Activated CD4-positive, alpha-beta T cell treated with anti-CD3 and anti-CD28 coated beads, Interleukin-2, amount 10 ng/mL, durations not matched to agents 7 days and 5 days (primary cell): ENCODE measurements around the gene PTPN3. TPM values are rescaled to one million over a fixed set of nuclear protein-coding genes. Genes with fewer than 3 reads are reported as not detected.
"Not testable (repeated sequence)": the region's sequence is repeated elsewhere in the genome, so short reads cannot be mapped to it uniquely, and the experiment has no call there.

Experiments used
- CTCF ChIA-PET: fragments of 350-600 bp; sonication (Branson Sonifier 250); formaldehyde crosslinking; loops from one replicate; lab custom pipeline; 2021; ENCODE audit warnings: antibody characterized with exemption; lab: Charles Lee
- POLR2A ChIA-PET: fragments of 350-600 bp; sonication (Branson Sonifier 250); formaldehyde crosslinking; loops from one replicate; lab custom pipeline; 2021; ENCODE audit warnings: antibody characterized with exemption; lab: Charles Lee
- DNase-seq: peaks from one replicate; pipeline ENCODE4 v3.0.0-alpha.2; 2020
- H3K27ac Mint-ChIP-seq: one replicate; pipeline ENCODE4 v1.8.0; 2021; ENCODE audit warnings: mild to moderate bottlenecking, moderate library complexity, mixed read lengths
- H3K27me3 Mint-ChIP-seq: one replicate; pipeline ENCODE4 v1.8.0; 2021; ENCODE audit warnings: mixed read lengths
- H3K36me3 Mint-ChIP-seq: one replicate; pipeline ENCODE4 v1.8.0; 2021; ENCODE audit warnings: low read depth, mixed read lengths
- H3K4me1 Mint-ChIP-seq: one replicate; pipeline ENCODE4 v1.8.0; 2021; ENCODE audit warnings: mixed read lengths
- H3K4me3 Mint-ChIP-seq: one replicate; pipeline ENCODE4 v1.8.0; 2021; ENCODE audit warnings: mild to moderate bottlenecking, moderate library complexity, mixed read lengths
- H3K9me3 Mint-ChIP-seq: one replicate; pipeline ENCODE4 v1.8.0; 2021; ENCODE audit warnings: mixed read lengths
- total RNA-seq, 2 experiments: library from RNA; stranded (reverse); gene quantifications; one replicate each; pipeline ENCODE4 v1.2.3, GENCODE V29; 2021

PTPN3 gene
- total RNA-seq, 2 experiments from 2014 or later = not detected

GRCh38 chr9:109382585-109382984, 115.5 kb downstream of the PTPN3 start:
- Mint-ChIP-seq H3K9me3 (no peaks in the 10 kb centered on the region), H3K4me1 (no peaks in the 10 kb centered on the region), H3K4me3 (no peak overlapping the region), H3K36me3 (no peaks in the 10 kb centered on the region), H3K27ac (no peak overlapping the region), H3K27me3 (peaks cover 9% of the 10 kb centered on the region)
- ChIA-PET POLR2A (no interaction called here), CTCF (no interaction called here)
- DNase-seq = no peak

DNA sequence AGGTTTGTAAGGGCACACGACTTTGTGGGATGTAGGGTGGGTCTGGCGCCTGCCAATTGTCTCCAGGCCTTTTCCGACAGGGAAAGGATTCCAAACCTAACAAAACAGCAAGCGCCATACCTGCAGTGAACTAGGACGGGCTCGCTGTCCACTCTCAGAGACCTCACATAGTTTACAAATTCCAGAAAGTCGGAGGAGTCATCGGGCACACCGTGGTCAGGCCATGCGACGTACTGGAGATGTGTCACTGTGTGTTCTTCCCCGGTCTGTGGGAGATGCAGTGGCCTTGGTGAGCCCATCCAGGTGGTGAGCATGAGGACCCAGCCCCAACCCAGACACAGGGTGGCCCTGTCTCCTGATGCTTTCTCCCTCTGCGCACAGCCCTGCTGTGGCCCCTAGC, 115.9 kb downstream of the PTPN3 start:
- DNase-seq = no peak
- ChIA-PET CTCF (no interaction called here), POLR2A (no interaction called here)
- Mint-ChIP-seq H3K9me3 (no peaks in the 10 kb centered on the region), H3K27ac (no peak overlapping the region), H3K27me3 (peaks cover 9% of the 10 kb centered on the region), H3K36me3 (no peaks in the 10 kb centered on the region), H3K4me1 (no peaks in the 10 kb centered on the region), H3K4me3 (no peak overlapping the region)

DNA sequence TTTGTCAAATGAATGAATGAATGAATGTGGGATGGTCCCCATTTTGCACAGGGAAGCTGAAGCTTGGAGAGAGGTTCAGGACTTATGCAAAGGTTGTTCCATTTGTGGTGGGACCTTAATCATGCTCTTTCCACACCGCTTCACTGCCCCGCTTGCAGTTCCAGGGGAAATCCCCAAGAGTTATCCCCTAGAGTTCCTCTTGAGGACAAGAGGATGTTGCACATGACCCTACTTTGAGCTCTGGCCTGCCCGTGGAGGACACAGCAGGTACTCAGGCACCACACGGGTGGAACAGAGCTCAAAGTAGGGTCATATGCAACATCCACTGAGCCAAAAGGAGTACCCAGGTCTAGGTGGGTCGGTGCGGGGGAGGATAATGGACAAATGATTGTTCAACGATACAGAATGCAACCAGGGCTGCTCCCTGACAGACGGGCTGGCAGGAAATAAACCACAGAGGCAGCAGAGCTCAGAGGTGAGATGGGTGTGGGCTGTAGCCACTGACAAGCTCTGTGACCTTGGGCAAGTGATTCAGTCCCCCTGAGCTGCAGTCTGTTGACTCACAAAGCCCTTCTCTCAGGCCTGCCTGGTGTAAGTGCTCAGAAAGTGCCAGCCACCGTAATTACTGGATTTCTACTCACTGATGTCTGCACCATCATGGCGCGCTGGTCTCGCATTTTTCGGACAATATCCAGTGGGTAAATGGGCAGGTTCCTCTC, 116.9 kb downstream of the PTPN3 start:
- Mint-ChIP-seq H3K27ac (no peak overlapping the region), H3K36me3 (no peaks in the 10 kb centered on the region), H3K4me3 (no peak overlapping the region), H3K9me3 (no peaks in the 10 kb centered on the region), H3K4me1 (no peaks in the 10 kb centered on the region), H3K27me3 (peaks cover 3% of the 10 kb centered on the region)
- DNase-seq = no peak
- POLR2A ChIA-PET = no interaction called here
- CTCF ChIA-PET = no interaction called here

GRCh38 chr9:109379513-109379912, 118.6 kb downstream of the PTPN3 start:
- Mint-ChIP-seq H3K27me3 (no peaks in the 10 kb centered on the region), H3K9me3 (no peaks in the 10 kb centered on the region), H3K4me1 (no peaks in the 10 kb centered on the region), H3K4me3 (no peak overlapping the region), H3K27ac (no peak overlapping the region), H3K36me3 (no peaks in the 10 kb centered on the region)
- DNase-seq = no peak
- ChIA-PET CTCF (no interaction called here), POLR2A (no interaction called here)

DNA sequence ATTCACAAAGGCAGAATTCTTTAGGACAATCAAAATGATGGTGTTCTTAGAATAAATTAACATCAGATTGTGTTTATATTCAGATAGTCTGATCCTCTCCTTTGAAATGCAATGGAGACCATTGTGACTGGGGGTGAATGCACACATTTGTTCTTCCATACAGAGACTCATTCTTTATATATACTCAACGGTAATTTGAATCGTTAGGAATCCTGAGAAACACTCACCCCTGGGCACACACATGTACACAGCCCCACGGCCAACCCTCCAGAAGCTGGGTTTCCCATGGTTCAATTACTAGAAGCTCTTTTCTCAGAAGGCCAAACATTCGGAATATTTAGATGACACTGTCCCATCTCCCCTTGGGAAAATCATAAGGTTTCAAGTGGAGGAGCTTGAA, 119.8 kb downstream of the PTPN3 start:
- H3K4me3 Mint-ChIP-seq = no peak overlapping the region
- H3K27ac Mint-ChIP-seq = no peak overlapping the region
- H3K27me3 Mint-ChIP-seq = no peaks in the 10 kb centered on the region
- H3K36me3 Mint-ChIP-seq = no peaks in the 10 kb centered on the region
- CTCF ChIA-PET = no interaction called here
- POLR2A ChIA-PET = no interaction called here
- no peaks in the 10 kb centered on the region for H3K9me3 Mint-ChIP-seq
- H3K4me1 Mint-ChIP-seq = no peaks in the 10 kb centered on the region
- no peak for DNase-seq

GRCh38 chr9:109372246-109372645, 125.9 kb downstream of the PTPN3 start:
- DNase-seq = no peak
- H3K27ac Mint-ChIP-seq = no peak overlapping the region
- ChIA-PET POLR2A (no interaction called here), CTCF (no interaction called here)
- H3K27me3 Mint-ChIP-seq = peaks cover 3% of the 10 kb centered on the region
- no peak overlapping the region for H3K4me3 Mint-ChIP-seq
- H3K9me3 Mint-ChIP-seq = peaks cover 3% of the 10 kb centered on the region
- no peaks in the 10 kb centered on the region for H3K4me1 Mint-ChIP-seq
- H3K36me3 Mint-ChIP-seq = no peaks in the 10 kb centered on the region

- Mint-ChIP-seq H3K4me1 (no peaks in the 10 kb centered on the region), H3K27ac (no peak overlapping the region), H3K36me3 (no peaks in the 10 kb centered on the region)
These were observed 126.7 kb downstream of the PTPN3 start for GRCh38 chr9:109371374-109371773.

GRCh38 chr9:109369285-109369684, 128.8 kb downstream of the PTPN3 start:
- H3K4me1 Mint-ChIP-seq = no peaks in the 10 kb centered on the region
- ChIA-PET CTCF (no interaction called here), POLR2A (no interaction called here)
- peaks cover 8% of the 10 kb centered on the region for H3K27me3 Mint-ChIP-seq
- DNase-seq = no peak
- H3K27ac Mint-ChIP-seq = no peak overlapping the region
- no peak overlapping the region for H3K4me3 Mint-ChIP-seq
- peaks cover 3% of the 10 kb centered on the region for H3K9me3 Mint-ChIP-seq
- H3K36me3 Mint-ChIP-seq = no peaks in the 10 kb centered on the region

More at GRCh38 chr9:109371374-109371773, 126.7 kb downstream of the PTPN3 start:
- H3K9me3 Mint-ChIP-seq = peaks cover 3% of the 10 kb centered on the region
- no peak overlapping the region for H3K4me3 Mint-ChIP-seq
- peaks cover 3% of the 10 kb centered on the region for H3K27me3 Mint-ChIP-seq
- CTCF ChIA-PET = no interaction called here
- no peak for DNase-seq
- POLR2A ChIA-PET = no interaction called here

DNA sequence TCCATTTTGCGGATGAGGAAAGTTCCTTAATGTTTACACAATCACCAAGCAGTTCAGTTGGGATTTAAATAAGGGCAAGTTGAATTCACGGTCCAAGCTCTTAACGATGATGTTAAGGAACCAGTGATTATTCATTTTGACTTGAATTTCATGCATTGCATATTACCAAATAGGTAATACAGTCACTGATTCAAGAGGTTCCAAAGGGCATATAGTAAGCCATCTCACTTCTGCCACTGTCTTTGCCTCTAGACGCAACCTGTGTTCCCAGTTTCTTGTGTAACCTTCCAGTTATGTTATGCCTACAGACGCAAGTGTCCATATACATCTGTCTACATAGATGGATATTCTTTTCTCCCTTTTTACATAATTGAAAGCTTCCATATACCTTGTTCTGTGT, 137.3 kb downstream of the PTPN3 start:
- H3K4me1 Mint-ChIP-seq = no peaks in the 10 kb centered on the region
- no peaks in the 10 kb centered on the region for H3K9me3 Mint-ChIP-seq
- no peaks in the 10 kb centered on the region for H3K36me3 Mint-ChIP-seq
- POLR2A ChIA-PET = no interaction called here
- CTCF ChIA-PET = no interaction called here
- peaks cover 10% of the 10 kb centered on the region for H3K27me3 Mint-ChIP-seq
- no peak overlapping the region for H3K4me3 Mint-ChIP-seq
- DNase-seq = no peak
- H3K27ac Mint-ChIP-seq = no peak overlapping the region

GRCh38 chr9:109358968-109359603, 139.0 kb downstream of the PTPN3 start:
- H3K27me3 Mint-ChIP-seq, H3K4me3 Mint-ChIP-seq, H3K9me3 Mint-ChIP-seq, H3K36me3 Mint-ChIP-seq, H3K27ac Mint-ChIP-seq, DNase-seq, POLR2A ChIA-PET, H3K4me1 Mint-ChIP-seq: not testable (repeated sequence)
- CTCF ChIA-PET = interaction anchor here (0.6 kb wide), 1 partner anchor 46 kb away, joined by 3 read pairs; no protein-coding TSS in a partner anchor

DNA sequence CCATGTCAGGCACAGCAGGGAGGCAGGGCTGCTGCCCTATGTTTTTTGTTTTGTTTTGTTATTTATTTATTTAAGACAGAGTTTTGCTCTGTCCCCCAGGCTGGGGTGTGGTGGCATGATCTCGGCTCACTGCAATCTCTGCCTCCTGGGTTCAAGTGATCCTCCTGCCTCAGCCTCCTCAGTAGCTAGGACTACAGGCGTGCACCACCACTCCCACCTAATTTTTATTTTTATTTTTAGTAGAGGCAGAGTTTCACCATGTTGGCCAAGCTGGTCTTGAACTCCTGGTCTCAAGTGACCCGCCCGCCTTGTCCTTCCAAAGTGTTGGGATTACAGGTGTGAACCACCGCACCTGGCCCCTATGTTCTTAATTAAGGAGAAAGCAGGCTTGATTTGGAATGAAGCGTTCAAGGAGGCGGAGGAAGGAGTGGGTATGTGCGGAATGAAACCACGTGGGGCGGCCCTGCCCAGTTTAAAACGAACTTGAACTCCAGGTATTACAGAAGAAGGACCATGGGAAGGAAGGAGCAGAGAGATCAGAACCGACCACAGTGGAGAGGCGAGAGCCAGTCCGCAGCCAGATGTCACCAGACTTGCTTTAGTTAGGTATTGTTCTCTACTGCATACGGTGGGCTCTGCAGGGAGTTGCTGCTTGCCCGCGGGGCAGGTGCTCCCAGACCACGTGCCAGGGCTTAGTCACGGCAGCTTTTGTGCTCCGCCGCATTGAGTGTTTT, 142.4 kb downstream of the PTPN3 start:
- H3K36me3 Mint-ChIP-seq = no peaks in the 10 kb centered on the region
- H3K4me3 Mint-ChIP-seq = no peak overlapping the region
- ChIA-PET POLR2A (no interaction called here), CTCF (no interaction called here)
- no peak overlapping the region for H3K27ac Mint-ChIP-seq
- DNase-seq = no peak
- H3K9me3 Mint-ChIP-seq = no peaks in the 10 kb centered on the region
- H3K4me1 Mint-ChIP-seq = no peaks in the 10 kb centered on the region
- peaks cover 2% of the 10 kb centered on the region for H3K27me3 Mint-ChIP-seq

DNA sequence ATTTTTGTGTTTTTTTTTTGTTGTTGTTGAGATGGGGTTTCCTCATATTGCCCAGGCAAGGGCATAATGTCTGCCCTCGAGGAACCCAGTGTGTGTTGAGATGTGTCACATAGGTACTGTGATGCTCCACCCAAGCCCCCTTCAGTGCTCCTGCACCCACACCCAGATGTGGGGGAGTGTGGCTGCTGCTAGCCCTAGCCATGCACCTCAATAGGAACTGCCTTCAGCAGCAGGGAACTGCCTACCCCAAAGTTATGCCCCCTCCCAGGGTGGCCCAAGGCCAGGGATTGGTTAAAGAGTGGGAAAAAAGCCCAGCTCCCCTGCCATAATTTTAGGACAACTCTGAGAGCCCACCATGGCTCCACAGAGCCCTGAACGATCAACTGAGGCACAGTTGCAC, 143.9 kb downstream of the PTPN3 start:
- no peaks in the 10 kb centered on the region for H3K9me3 Mint-ChIP-seq
- POLR2A ChIA-PET = no interaction called here
- no peak overlapping the region for H3K27ac Mint-ChIP-seq
- DNase-seq = no peak
- no peaks in the 10 kb centered on the region for H3K4me1 Mint-ChIP-seq
- CTCF ChIA-PET = no interaction called here
- H3K27me3 Mint-ChIP-seq = no peaks in the 10 kb centered on the region
- no peaks in the 10 kb centered on the region for H3K36me3 Mint-ChIP-seq
- no peak overlapping the region for H3K4me3 Mint-ChIP-seq

DNA sequence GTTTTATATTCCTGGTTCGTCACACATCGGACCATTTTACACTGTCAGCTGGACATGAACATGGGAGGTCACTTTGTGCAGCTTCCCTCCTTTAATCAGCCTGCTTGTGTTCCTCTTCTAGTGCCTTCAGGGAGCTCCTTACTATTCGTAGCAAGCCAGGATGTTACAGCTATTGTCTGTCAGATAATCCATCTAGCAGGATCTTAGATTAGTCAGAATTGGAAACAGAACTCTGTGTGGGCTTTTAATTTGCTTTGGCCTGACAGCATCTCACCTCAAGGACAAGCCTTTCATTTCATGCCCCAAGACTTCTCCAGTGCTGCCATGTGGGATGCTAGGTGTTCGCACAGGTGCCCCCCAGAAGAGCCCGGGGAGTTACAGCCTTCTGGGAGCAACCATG, 147.1 kb downstream of the PTPN3 start:
- POLR2A ChIA-PET = interaction anchor here (0.5 kb wide), 1 partner anchor 1927 kb away, joined by 6 read pairs; no protein-coding TSS in a partner anchor
- H3K27me3 Mint-ChIP-seq = peaks cover 4% of the 10 kb centered on the region
- H3K4me3 Mint-ChIP-seq = no peak overlapping the region
- no peak overlapping the region for H3K27ac Mint-ChIP-seq
- H3K9me3 Mint-ChIP-seq = no peaks in the 10 kb centered on the region
- H3K4me1 Mint-ChIP-seq = no peaks in the 10 kb centered on the region
- CTCF ChIA-PET = interaction anchor here (0.6 kb wide), 1 partner anchor 727 kb away, joined by 4 read pairs; no protein-coding TSS in a partner anchor
- no peak for DNase-seq
- no peaks in the 10 kb centered on the region for H3K36me3 Mint-ChIP-seq
